ENCODE measurements around the gene LARP1. TPM values are rescaled to one million over a fixed set of nuclear protein-coding genes. Genes with fewer than 3 reads are reported as not detected.

The LARP1 gene
- total RNA-seq, 4 donors from 2014 or later = 109 to 192 (median 133) TPM

DNA sequence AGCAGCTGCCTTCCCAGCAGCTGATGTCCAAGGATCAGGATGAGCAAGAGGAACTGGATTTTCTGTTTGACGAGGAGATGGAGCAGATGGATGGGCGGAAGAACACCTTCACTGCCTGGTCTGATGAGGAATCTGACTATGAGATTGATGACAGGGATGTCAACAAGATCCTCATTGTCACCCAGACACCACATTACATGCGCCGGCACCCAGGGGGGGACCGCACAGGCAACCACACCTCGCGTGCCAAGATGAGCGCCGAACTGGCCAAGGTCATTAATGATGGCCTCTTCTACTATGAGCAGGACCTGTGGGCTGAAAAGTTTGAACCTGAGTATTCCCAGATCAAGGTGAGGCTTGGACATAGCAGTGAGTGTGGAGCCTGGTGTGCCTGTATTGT lies 46.9 kb downstream of the LARP1 start:
- H3K27ac ChIP-seq = no peak overlapping the region
- H3K27me3 ChIP-seq = no peaks in the 10 kb centered on the region
- TF ChIP-seq, protein P1, sequence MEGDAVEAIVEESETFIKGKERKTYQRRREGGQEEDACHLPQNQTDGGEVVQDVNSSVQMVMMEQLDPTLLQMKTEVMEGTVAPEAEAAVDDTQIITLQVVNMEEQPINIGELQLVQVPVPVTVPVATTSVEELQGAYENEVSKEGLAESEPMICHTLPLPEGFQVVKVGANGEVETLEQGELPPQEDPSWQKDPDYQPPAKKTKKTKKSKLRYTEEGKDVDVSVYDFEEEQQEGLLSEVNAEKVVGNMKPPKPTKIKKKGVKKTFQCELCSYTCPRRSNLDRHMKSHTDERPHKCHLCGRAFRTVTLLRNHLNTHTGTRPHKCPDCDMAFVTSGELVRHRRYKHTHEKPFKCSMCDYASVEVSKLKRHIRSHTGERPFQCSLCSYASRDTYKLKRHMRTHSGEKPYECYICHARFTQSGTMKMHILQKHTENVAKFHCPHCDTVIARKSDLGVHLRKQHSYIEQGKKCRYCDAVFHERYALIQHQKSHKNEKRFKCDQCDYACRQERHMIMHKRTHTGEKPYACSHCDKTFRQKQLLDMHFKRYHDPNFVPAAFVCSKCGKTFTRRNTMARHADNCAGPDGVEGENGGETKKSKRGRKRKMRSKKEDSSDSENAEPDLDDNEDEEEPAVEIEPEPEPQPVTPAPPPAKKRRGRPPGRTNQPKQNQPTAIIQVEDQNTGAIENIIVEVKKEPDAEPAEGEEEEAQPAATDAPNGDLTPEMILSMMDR (IDR thresholded peaks at IDR 0.05) = no peak
- no peak for TF ChIP-seq POLR2A (IDR thresholded peaks at IDR 0.05)
- H3K9me3 ChIP-seq = no peaks in the 10 kb centered on the region
- DNase-seq = no peak
- intact Hi-C loops (cut with DNase I) = no loop called here
- peaks cover 72 to 73% of the 10 kb centered on the region in 2 donors for H3K36me3 ChIP-seq
- peaks cover 5 to 11% of the 10 kb centered on the region in 2 donors for H3K4me1 ChIP-seq
- H3K4me3 ChIP-seq (replicated peaks in 1 of 3) = no peak overlapping the region
- WGBS, 2 donors = 97% methylated on average over 9 of the region's 9 CpGs

DNA sequence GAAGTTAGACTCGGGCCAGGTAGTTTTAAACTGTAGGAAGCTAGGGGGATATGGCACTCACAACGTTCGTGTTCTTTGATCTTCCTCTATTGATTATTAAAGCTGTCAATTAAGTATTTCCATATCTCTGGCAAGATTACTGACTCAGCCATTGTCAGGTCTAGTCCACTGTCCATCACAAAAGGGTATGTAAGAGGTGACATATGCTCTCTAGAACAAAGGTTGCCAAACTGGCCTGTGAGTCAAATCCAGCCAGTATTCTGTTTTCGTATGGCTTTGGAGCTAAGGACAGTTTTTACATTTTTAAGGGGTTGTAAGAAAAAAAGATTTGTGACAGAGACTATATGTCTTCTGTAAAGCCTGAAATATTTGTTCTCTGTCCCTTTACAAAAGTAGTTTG lies 51.0 kb downstream of the LARP1 start:
- Histone ChIP-seq H3K27me3 (no peaks in the 10 kb centered on the region), H3K4me3 (replicated peaks in 1 of 3) (no peak overlapping the region), H3K36me3 (peaks cover 68 to 86% of the 10 kb centered on the region in 2 donors), H3K9me3 (no peaks in the 10 kb centered on the region), H3K27ac (no peak overlapping the region), H3K4me1 (no peaks in the 10 kb centered on the region)
- TF ChIP-seq POLR2A (IDR thresholded peaks at IDR 0.05) = no peak
- TF ChIP-seq, protein P1 (IDR thresholded peaks at IDR 0.05) = no peak
- intact Hi-C loops (cut with DNase I) = no loop called here
- DNase-seq = no peak
- WGBS, 2 donors = 91 to 92% methylated on average over 4 of the region's 4 CpGs

DNA sequence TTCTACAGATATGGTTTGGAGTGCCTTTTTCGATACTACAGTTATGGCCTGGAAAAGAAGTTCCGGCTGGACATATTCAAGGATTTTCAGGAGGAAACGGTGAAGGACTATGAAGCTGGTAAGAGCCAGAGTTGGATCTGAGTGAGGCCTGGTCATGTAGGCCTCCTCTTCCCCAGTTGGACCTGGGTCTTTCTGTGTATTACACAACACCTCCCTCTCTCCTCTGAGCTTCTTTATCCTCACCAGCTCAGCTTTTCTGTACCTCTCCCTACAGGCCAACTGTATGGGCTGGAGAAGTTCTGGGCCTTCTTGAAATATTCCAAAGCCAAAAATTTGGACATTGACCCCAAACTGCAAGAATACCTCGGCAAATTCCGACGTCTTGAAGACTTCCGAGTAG lies 56.1 kb downstream of the LARP1 start:
- DNase-seq = no peak
- Histone ChIP-seq H3K4me1 (no peaks in the 10 kb centered on the region), H3K9me3 (no peaks in the 10 kb centered on the region), H3K27me3 (no peaks in the 10 kb centered on the region), H3K4me3 (replicated peaks in 1 of 3) (no peak overlapping the region), H3K27ac (peak overlapping the region in 1 of 3 donors; percentile 5), H3K36me3 (peaks cover 60 to 79% of the 10 kb centered on the region in 2 donors)
- TF ChIP-seq, protein P1 (IDR thresholded peaks at IDR 0.05) = no peak
- no peak for TF ChIP-seq POLR2A (IDR thresholded peaks at IDR 0.05)
- WGBS, 2 donors = 86 to 88% methylated on average over 7 of the region's 7 CpGs
- intact Hi-C loops (cut with DNase I) = loop anchor here (5.0 kb wide), 1 partner anchor 164 kb away; no protein-coding TSS in a partner anchor

DNA sequence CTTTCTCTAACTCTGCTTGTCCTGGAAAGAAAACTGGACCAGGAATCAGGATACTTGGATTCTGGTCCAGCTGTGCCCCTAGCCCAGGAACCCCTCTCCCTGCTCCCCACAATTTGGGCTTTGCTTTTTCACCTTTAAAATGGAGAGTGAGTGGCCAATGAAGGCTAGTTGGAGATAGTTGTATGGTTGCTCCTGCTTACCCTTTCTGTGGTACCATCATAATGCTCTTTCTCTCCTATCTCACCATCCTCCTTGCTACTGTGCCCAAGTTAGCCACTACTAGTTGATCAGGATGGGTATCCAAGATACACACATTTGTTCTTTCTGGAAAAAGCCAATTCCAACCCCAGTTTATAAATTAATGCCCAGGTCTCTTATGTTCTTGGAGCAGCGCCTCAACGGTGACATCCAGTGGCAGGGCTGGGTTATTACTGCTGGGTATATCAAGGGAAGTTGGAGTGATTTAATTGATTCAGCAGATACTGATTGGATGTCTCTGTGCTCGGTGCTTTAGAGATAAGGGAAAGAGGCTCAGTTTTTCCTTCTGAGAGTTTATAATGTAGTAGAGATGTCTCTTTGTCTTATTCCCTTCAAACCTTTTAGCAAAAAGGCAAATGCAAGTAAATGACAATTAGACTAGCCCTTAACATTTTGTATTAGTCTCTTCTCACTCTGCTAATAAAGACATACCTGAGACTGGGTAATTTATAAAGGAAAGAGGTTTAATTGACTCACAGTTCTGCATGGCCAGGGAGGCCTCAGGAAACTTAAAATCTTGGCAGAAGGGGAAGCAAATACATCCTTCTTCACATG lies 56.7 kb downstream of the LARP1 start:
- H3K36me3 ChIP-seq = peaks cover 57 to 80% of the 10 kb centered on the region in 2 donors
- no peaks in the 10 kb centered on the region for H3K9me3 ChIP-seq
- DNase-seq = peak; percentile 64 to 68
- no peaks in the 10 kb centered on the region for H3K4me1 ChIP-seq
- H3K4me3 ChIP-seq (replicated peaks in 1 of 3) = no peak overlapping the region
- H3K27ac ChIP-seq = peak overlapping the region in 1 of 3 donors; percentile 5
- 50 to 54% methylated on average over 3 of the region's 3 CpGs for WGBS, 2 donors
- intact Hi-C loops (cut with DNase I) = loop anchor here (5.0 kb wide), 1 partner anchor 165 kb away; no protein-coding TSS in a partner anchor
- peak in 1 of 2 donors; percentile 7 for TF ChIP-seq POLR2A (IDR thresholded peaks at IDR 0.05)
- TF ChIP-seq, protein P1 (IDR thresholded peaks at IDR 0.05) = peak; percentile 81 to 95 (median 88)
- H3K27me3 ChIP-seq = no peaks in the 10 kb centered on the region

DNA sequence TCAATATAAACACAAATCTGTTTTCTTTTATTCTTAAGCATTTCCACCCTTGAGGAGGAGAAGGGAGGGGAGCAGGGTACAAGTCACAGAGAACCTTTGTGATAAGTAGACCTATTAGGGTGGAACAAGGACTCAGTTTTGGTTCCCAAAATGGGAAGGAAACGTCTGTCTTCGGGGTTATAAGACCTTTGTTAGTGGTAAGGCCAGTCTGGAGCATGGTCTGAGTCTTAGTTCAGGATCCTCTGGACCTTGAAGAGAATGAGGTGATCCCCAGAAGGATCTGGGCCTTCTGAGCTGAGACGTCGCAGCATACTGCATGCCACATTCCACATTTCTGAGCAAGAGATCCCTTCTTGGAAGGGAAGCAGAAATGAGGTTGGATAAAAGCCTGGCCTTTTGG lies 58.0 kb downstream of the LARP1 start:
- Histone ChIP-seq H3K27ac (no peak overlapping the region), H3K9me3 (no peaks in the 10 kb centered on the region), H3K27me3 (no peaks in the 10 kb centered on the region), H3K36me3 (peaks cover 57 to 86% of the 10 kb centered on the region in 2 donors), H3K4me1 (no peaks in the 10 kb centered on the region), H3K4me3 (replicated peaks in 1 of 3) (no peak overlapping the region)
- intact Hi-C loops (cut with DNase I) = loop anchor here (5.0 kb wide), 1 partner anchor 166 kb away; no protein-coding TSS in a partner anchor
- no peak for DNase-seq
- WGBS, 2 donors = 78 to 83% methylated on average over 4 of the region's 4 CpGs
- TF ChIP-seq, protein P1 (IDR thresholded peaks at IDR 0.05) = no peak
- no peak for TF ChIP-seq POLR2A (IDR thresholded peaks at IDR 0.05)
